HG02852 (cell line): ENCODE results near the gene FXYD2.
"Not testable (repeated sequence)": the region's sequence is repeated elsewhere in the genome, so short reads cannot be mapped to it uniquely, and the experiment has no call there.

ENCODE experiments used
- ATAC-seq: cut with Tn5 transposase; IDR thresholded peaks from one replicate; pipeline ENCODE4 v1.9.1; 2021; ENCODE audit warnings: mild to moderate bottlenecking, moderate library complexity; ENCODE audit not compliant: unreplicated experiment

FXYD2 gene

GRCh38 chr11:117824571-117825537, at the start of gene FXYD2:
TSS of gene FXYD2 (minus strand) at chr11:117824744. CDS start at chr11:117824678, 66 bp downstream.
- ATAC-seq: no peak

GRCh38 chr11:117873828-117874125, 49.2 kb upstream of the FXYD2 start:
- ATAC-seq: no peak

- no peak for ATAC-seq
These were observed 48.7 kb upstream of the FXYD2 start for GRCh38 chr11:117872975-117873827.

GRCh38 chr11:117872420-117872961, 47.9 kb upstream of the FXYD2 start:
- ATAC-seq: no peak

GRCh38 chr11:117871784-117872183, 47.2 kb upstream of the FXYD2 start:
- no peak for ATAC-seq

- ATAC-seq: no peak
These were observed 46.6 kb upstream of the FXYD2 start for GRCh38 chr11:117871160-117871559.

GRCh38 chr11:117870103-117870952, 45.8 kb upstream of the FXYD2 start:
- ATAC-seq: no peak

- no peak for ATAC-seq
These were observed 45.1 kb upstream of the FXYD2 start for GRCh38 chr11:117869604-117870003.

- no peak for ATAC-seq
These were observed 44.4 kb upstream of the FXYD2 start for GRCh38 chr11:117868815-117869561.

GRCh38 chr11:117868088-117868487, 43.5 kb upstream of the FXYD2 start:
- no peak for ATAC-seq

GRCh38 chr11:117866526-117866925, 42.0 kb upstream of the FXYD2 start:
- ATAC-seq: no peak

- ATAC-seq: not testable (repeated sequence)
These were observed 41.0 kb upstream of the FXYD2 start for GRCh38 chr11:117865546-117865945.

- no peak for ATAC-seq
These were observed 38.8 kb upstream of the FXYD2 start for GRCh38 chr11:117863383-117863782.

GRCh38 chr11:117862753-117863152, 38.2 kb upstream of the FXYD2 start:
- ATAC-seq: no peak

- ATAC-seq: no peak
These were observed 37.6 kb upstream of the FXYD2 start for GRCh38 chr11:117862019-117862725.

- no peak for ATAC-seq
These were observed 36.8 kb upstream of the FXYD2 start for GRCh38 chr11:117861151-117862018.

- no peak for ATAC-seq
These were observed 35.6 kb upstream of the FXYD2 start for GRCh38 chr11:117860139-117860538.

GRCh38 chr11:117859488-117860112, 35.1 kb upstream of the FXYD2 start:
- ATAC-seq: no peak
